ENCODE results near the gene NR6A1. TPM values are rescaled to one million over a fixed set of nuclear protein-coding genes. Genes with fewer than 3 reads are reported as not detected.

Gene NR6A1
- total RNA-seq, 4 donors from 2014 or later, result 9.7 to 14.6 (median 12.5) TPM

DNA sequence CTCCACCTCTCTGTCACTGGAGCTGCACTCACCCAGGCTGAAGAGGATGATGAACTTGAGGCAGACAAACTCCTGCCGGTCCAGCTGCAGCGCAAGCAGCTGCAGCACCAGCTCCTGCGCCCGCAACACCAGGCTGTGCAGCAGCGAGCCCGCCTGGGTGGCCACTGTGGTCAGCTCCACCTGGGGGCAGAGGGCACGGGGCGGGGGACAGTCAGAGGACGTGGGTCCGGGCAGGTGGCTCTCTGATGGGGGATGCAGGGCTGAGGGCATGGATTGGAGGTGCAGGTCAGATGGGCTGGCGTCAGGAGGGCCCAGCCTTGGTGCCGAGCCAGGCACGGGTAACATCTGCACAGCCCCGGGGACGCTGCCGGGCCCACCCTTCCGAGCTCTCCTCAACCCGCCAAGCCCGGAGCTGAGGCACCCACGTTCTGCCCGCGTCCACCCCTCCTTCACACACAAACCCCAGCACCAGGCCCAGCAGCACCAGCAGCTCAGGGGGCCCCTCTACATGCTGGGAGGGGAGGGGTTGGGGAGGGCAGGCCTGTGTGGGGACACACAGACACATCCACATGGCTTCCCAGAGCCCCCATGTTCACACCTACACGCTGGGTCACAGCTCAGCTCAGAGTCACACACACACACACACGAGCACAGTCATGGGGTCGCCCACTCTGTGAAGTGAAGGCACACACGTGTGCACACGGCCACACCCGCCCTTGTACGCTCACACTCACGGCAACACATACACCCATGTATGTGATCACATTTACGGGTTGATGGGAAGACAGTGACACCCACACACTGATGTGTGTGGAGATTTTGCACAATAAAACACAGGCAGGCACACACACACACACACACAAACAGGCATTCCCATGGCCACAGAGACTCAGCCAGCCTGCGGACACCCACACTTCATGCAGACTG, 279.8 kb downstream of the NR6A1 start:
- WGBS, 2 donors (ENCODE audit: low coverage in 1 of 2), result 80 to 81% methylated on average over 1 to 32 of the region's 32 CpGs
- Histone ChIP-seq H3K9me3 (no peaks in the 10 kb centered on the region), H3K27me3 (peaks cover 44% of the 10 kb centered on the region), H3K27ac (no peak overlapping the region), H3K36me3 (no peaks in the 10 kb centered on the region), H3K4me3 (no peak overlapping the region), H3K4me1 (no peaks in the 10 kb centered on the region)
- no peak for TF ChIP-seq POLR2A (IDR thresholded peaks at IDR 0.05)
- TF ChIP-seq, protein P1, sequence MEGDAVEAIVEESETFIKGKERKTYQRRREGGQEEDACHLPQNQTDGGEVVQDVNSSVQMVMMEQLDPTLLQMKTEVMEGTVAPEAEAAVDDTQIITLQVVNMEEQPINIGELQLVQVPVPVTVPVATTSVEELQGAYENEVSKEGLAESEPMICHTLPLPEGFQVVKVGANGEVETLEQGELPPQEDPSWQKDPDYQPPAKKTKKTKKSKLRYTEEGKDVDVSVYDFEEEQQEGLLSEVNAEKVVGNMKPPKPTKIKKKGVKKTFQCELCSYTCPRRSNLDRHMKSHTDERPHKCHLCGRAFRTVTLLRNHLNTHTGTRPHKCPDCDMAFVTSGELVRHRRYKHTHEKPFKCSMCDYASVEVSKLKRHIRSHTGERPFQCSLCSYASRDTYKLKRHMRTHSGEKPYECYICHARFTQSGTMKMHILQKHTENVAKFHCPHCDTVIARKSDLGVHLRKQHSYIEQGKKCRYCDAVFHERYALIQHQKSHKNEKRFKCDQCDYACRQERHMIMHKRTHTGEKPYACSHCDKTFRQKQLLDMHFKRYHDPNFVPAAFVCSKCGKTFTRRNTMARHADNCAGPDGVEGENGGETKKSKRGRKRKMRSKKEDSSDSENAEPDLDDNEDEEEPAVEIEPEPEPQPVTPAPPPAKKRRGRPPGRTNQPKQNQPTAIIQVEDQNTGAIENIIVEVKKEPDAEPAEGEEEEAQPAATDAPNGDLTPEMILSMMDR (IDR thresholded peaks at IDR 0.05), result no peak
- TF ChIP-seq EP300 (IDR thresholded peaks at IDR 0.05; ENCODE audit: low read depth), result no peak
- no peak for TF ChIP-seq POLR2AphosphoS5 (IDR thresholded peaks at IDR 0.05)
- in situ Hi-C loops (cut with MboI; ENCODE audit: low pct_ligation_motif_present in 1 of 4, low pct_unique_long_range_greater_than_20kb in 1 of 4, low sequenced_read_pairs in 3 of 4) (no loop called here), intact Hi-C loops (cut with DNase I; ENCODE audit: low total_unique reads) (no loop called here)
- no peak for DNase-seq

DNA sequence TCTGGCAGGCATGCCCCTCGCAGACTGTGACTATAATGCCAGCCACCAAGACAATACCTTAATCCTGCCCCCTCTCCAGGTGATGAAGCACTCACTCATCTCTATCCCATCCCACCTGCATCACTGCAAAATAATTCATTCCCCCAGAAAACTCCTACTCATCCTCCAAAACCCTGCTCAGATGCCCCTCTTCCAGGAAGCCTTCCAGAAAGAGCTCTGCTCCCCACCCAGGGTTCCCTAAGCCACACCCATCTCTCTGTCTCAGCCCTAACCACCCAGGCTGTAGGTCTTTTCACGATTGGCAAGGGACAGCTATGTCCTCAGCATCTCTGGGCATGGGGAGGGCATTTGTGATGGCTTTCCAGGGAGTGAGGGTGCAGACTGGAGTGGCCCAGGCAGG, 281.1 kb downstream of the NR6A1 start:
- no peak for DNase-seq
- Histone ChIP-seq H3K27me3 (peaks cover 57% of the 10 kb centered on the region), H3K27ac (no peak overlapping the region), H3K9me3 (no peaks in the 10 kb centered on the region), H3K4me3 (no peak overlapping the region), H3K4me1 (no peaks in the 10 kb centered on the region), H3K36me3 (no peaks in the 10 kb centered on the region)
- 80% methylated on average over 2 of the region's 2 CpGs; no CpG with 5 or more reads in 1 of the 2 donors for WGBS, 2 donors (ENCODE audit: low coverage in 1 of 2)
- in situ Hi-C loops (cut with MboI; ENCODE audit: low pct_ligation_motif_present in 1 of 4, low pct_unique_long_range_greater_than_20kb in 1 of 4, low sequenced_read_pairs in 3 of 4), result no loop called here
- intact Hi-C loops (cut with DNase I; ENCODE audit: low total_unique reads), result no loop called here
- TF ChIP-seq POLR2A (IDR thresholded peaks at IDR 0.05), result no peak
- no peak for TF ChIP-seq POLR2AphosphoS5 (IDR thresholded peaks at IDR 0.05)
- TF ChIP-seq, protein P1 (IDR thresholded peaks at IDR 0.05), result no peak

DNA sequence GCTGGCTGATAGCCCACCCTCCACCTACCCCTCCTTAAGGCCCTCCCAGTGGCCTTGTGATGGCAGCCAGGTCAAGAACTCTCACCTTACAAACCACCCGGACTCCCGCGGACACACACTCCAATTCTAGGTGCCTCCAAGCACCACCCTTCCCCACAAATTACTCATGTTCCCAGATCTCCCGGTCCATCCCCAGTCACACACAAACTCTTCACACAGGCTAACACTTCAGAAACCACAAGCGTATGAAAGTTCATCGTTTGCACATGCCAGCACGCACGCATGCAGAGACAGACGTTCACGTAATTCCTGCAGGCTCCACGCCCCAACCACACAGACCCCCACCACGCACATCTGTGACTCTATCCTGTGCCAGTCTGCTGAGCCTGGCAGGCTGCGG, 281.9 kb downstream of the NR6A1 start:
- intact Hi-C loops (cut with DNase I; ENCODE audit: low total_unique reads), result no loop called here
- Histone ChIP-seq H3K4me3 (no peak overlapping the region), H3K9me3 (no peaks in the 10 kb centered on the region), H3K27ac (no peak overlapping the region), H3K27me3 (peaks cover 56% of the 10 kb centered on the region), H3K4me1 (no peaks in the 10 kb centered on the region), H3K36me3 (no peaks in the 10 kb centered on the region)
- WGBS, 2 donors (ENCODE audit: low coverage in 1 of 2), result 77% methylated on average over 13 of the region's 13 CpGs; no CpG with 5 or more reads in 1 of the 2 donors
- no peak for DNase-seq
- TF ChIP-seq, protein P1 (IDR thresholded peaks at IDR 0.05), result no peak
- no peak for TF ChIP-seq EP300 (IDR thresholded peaks at IDR 0.05; ENCODE audit: low read depth)
- no peak for TF ChIP-seq POLR2AphosphoS5 (IDR thresholded peaks at IDR 0.05)
- no peak for TF ChIP-seq POLR2A (IDR thresholded peaks at IDR 0.05)
- in situ Hi-C loops (cut with MboI; ENCODE audit: low pct_ligation_motif_present in 1 of 4, low pct_unique_long_range_greater_than_20kb in 1 of 4, low sequenced_read_pairs in 3 of 4), result no loop called here

DNA sequence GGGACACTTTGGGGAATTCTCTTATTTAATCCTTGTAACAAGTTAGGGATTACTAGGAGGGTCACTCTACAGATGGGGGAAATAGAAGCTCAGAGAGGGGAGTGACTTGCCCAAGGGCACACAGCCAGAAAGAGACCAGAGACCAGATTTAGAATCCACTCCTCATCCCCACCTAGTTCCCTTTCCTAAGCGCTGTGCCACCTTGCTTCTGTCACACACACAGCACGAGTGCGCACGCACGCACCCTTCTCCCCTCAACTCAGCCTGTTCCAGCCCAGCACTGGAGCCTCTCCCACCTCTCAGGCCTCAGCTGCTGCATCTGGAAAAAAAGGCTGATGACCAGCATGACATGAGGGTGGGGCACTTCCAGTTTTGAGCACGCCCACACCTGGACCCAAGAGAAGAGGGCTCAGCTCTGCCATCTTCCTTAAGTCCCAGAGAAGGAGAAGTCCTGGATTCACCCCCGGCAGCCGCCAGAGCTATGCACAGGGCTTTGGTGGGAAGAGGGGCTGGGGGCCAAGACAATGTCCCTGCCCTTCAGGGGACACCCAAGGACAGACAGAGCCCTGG, 282.4 kb downstream of the NR6A1 start:
- Histone ChIP-seq H3K27ac (no peak overlapping the region), H3K4me1 (no peaks in the 10 kb centered on the region), H3K36me3 (no peaks in the 10 kb centered on the region), H3K9me3 (no peaks in the 10 kb centered on the region), H3K4me3 (no peak overlapping the region), H3K27me3 (peaks cover 58% of the 10 kb centered on the region)
- DNase-seq, result no peak
- TF ChIP-seq POLR2A (IDR thresholded peaks at IDR 0.05) (no peak), EP300 (IDR thresholded peaks at IDR 0.05; ENCODE audit: low read depth) (no peak), POLR2AphosphoS5 (IDR thresholded peaks at IDR 0.05) (no peak)
- TF ChIP-seq, protein P1 (IDR thresholded peaks at IDR 0.05), result no peak
- in situ Hi-C loops (cut with MboI; ENCODE audit: low pct_ligation_motif_present in 1 of 4, low pct_unique_long_range_greater_than_20kb in 1 of 4, low sequenced_read_pairs in 3 of 4), result no loop called here
- intact Hi-C loops (cut with DNase I; ENCODE audit: low total_unique reads), result no loop called here
- WGBS, 2 donors (ENCODE audit: low coverage in 1 of 2), result 87% methylated on average over 8 of the region's 8 CpGs; no CpG with 5 or more reads in 1 of the 2 donors
